Activated CD8-positive, alpha-beta memory T cell treated with anti-CD3 and anti-CD28 coated beads, Interleukin-2, amount 50 U/mL, for 48 hours (primary cell): ENCODE results near the gene IDUA.
A peak's percentile ranks its signal among the peaks of the same experiment; 100 is the strongest.
"Not testable (repeated sequence)": the region's sequence is repeated elsewhere in the genome, so short reads cannot be mapped to it uniquely, and the experiment has no call there.

ENCODE experiments used
- DNase-seq: peaks from one replicate; pipeline ENCODE4 v3.0.0-alpha.2; 2020

IDUA gene

DNA sequence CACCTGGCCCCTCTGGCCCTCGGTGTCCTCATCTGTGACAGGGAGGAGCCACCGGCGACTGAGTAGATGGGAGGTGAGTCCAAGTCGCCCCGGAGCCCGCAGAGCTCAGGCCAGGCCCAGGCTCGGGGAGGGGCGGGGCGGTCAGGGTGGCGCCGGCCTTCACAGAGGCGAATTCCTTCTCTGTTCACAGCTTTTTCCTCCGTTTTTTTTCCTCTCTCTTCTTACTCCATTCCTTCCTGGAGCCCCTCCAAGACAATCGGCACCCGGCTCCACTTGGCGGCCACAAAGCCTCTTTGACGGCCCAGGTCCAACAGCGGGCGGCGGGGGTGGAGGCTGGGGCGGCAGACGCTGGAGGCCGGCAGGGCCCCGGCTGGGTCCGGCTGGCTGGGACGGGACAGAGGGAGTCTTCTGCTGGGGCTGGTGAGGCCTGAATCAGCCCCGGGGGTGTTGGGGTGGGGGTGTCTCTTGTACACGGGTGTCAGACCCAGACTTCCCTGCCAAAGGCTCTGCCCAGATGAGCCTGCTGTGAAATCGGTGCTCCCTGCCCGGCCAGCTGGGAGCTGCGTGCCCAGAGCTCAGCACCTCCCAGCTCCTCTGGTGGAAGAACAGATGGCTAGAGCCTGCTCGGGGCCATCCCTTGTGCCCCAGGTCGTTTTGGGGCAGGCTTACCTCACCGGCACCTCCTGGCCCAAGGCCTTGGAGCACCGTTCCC, 47.2 kb downstream of the IDUA start:
- no peak for DNase-seq

- no peak for DNase-seq
Measured at GRCh38 chr4:1035510-1035909, 48.7 kb downstream of the IDUA start.

DNA sequence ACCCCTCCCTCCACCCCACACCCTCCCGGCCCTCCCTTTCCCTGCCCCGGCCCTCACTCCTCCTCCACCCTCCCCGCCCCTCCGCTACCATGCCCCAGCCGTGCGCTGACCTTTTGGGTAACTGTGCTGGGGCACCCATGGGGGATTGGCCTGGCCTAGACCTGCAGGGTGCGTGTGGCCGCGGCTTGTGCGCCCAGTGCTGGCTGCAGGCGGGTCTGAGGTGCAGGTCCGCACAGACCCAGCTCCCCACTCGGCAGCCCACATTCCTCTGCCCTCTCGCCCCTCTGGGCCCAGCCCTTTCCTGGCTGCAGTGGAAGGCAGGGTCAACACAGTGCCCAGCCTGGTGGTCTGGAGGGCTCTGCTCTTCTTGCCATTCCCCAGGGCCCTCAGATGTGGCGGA, 49.3 kb downstream of the IDUA start:
- no peak for DNase-seq

- DNase-seq = no peak
Measured at GRCh38 chr4:1036976-1037810, 50.3 kb downstream of the IDUA start.

GRCh38 chr4:1038948-1039492, 52.2 kb downstream of the IDUA start:
- DNase-seq = no peak

GRCh38 chr4:1039493-1040343, 52.9 kb downstream of the IDUA start:
- DNase-seq = no peak

DNA sequence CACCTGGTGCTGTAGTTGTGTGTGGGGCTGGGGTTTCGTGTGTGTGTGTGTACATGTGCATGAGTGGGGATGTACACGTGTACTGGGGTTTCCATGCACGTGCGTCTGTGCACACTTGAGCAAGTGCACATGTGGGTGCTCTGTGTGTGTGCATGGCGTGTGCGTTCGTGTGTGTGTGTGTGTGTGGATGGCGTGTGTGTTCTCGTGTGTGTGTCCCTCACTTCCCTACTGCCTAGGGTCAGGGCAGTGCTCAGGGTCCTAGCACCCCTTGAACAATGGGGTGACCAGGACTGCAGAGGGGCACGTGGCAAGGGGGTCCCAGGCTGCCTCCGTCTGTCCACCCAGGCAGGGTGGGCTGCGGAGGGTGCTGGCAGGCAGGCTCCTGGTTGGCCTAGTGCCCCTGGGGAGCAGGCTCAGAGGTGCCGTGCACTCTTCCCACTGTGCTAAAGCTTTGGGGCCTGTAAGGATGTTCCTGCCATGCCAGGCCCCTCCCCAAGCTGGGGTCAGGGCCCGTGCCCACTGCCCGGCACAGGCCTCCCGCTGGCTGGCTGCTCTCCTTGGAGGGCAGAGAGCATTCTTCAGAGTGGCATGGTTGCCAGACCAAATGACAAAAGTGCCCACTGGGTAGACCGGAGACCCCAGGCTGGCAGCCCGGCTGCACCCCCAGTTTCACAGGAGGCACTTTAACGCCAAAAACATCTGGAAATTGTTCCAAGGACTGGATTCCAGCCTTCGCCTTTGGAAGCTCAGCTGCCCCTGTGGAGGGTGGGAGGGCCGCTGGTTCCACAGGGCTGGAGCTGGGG, 53.7 kb downstream of the IDUA start:
- DNase-seq = no peak

GRCh38 chr4:1041147-1041935, 54.5 kb downstream of the IDUA start:
- DNase-seq = no peak

DNA sequence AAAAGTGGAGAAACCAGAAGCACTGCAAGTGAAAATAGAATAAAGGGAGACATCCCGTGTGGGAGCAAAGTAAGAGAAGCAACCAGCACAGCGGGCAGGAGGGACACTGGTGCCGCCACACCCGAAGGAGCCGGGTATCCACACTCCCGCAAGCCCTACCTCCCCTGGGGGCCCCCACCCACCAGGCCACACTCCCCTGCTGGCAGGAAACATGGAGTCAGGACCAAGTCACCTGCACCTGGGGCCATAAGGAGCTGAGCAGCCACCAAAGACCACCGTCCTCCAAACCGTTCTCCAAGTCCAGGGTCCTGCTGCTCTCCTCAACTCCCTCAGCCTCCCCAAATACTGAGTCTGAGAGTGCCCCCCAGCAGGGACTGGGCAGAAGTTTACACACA, 55.1 kb downstream of the IDUA start:
- DNase-seq = no peak

GRCh38 chr4:1042352-1043055, 55.7 kb downstream of the IDUA start:
- DNase-seq = no peak

DNA sequence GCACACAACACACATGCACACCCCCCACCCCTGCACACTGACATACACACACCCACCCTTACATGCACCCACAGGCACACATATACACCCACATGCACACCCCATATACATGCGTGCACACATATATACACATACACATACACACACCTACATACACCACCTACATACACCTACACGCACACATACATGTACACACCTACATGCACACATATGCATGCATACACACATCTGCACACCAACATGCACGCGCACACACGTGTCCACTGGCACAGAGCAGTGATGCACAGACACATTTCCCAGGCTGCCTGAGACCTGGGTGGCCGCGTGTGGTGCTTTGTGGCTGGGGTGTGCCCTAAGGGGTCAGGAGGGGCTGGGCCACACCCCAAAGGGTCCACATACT, 56.3 kb downstream of the IDUA start:
- DNase-seq = no peak

DNA sequence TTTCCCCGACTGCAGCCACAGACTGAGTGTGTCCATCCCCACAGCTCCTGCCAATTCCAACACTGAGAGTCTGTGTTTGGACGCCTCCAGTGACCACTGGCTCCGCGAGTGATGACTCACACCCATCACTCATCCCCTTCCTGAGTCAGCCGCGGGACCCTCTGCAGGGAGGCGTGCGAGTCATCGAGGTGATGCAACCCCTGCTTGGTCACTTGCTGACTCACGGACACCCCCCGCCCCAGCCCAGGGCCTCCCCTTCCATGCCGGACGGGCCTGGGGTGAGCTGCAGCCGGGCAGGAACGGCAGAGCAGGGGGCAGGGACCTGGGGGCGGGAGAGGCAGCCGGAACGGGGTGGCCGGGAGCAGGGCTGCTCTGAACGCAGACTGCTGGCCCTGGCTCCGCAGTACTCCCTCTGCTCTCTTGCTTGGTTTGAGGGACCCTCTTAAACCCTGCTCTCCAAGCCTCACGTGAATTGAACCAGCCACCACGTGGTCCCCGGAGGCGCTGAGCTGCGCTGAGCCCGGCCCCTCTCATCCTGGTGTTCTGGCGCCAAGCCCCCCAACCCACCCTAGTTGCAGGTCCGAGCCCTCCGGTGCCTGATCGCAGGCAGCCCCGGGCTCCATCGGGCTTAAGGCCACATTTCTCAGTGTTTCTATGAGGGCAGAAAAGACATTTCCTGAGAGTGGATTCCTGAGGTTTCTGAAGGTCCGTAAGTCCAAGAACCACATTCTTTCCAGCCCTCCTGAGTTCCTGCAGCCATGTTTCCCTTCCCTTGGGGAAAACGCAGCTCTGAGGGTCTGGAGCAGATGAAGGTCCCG, 57.0 kb downstream of the IDUA start:
- peak; percentile 74 for DNase-seq

GRCh38 chr4:1044469-1045192, 57.8 kb downstream of the IDUA start:
- no peak for DNase-seq

DNA sequence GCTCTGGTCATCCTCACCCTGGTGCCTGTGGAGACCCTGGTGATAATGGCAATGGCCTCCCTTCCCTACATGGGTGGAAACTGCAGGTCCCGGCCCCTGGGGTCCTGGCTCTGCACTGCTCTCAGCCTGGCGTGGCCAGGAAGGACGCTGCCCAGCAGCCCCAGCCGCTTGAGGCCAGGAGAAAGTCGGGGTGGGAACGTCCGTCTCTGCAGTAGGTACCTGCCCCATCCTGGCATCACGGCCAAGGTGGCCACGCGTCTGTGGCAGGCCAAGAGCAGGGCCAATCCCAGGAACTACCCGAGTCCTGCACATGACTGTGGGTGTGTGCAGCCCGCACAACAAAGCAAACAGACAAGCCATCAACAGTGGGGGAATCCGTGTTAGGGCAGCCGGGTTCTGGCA, 58.4 kb downstream of the IDUA start:
- DNase-seq = no peak

DNA sequence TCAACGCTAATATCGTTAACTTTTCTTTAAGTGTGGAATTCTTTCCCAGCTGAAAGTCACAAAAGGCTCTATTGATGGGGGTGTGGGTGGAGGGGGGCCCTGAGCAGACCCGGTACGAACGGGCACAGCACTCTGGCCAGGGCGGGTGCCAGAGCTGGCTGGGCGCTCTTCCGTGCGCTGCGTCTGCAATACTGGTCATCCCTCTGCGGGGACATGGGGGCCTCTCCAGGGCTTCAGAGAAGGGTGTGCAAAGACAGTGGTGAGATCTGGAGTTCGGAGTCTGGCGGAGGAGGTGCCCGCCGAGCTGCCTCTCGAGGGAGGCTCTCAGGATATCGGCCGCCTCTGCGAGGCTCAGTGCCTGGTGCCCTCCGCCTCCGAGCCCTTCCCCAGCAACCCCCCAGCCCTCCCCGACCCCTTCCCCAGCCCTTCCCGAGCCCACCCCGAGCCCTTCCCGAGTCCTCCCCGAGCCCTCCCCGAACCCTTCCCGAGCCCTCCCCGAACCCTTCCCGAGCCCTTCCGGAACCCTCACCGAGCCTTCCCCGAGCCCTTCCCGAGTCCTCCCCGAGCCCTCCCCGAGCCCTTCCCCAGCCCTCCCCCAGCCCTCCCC, 58.9 kb downstream of the IDUA start:
- DNase-seq = no peak

- not testable (repeated sequence) for DNase-seq
Measured at GRCh38 chr4:1046581-1047011, 59.8 kb downstream of the IDUA start.

DNA sequence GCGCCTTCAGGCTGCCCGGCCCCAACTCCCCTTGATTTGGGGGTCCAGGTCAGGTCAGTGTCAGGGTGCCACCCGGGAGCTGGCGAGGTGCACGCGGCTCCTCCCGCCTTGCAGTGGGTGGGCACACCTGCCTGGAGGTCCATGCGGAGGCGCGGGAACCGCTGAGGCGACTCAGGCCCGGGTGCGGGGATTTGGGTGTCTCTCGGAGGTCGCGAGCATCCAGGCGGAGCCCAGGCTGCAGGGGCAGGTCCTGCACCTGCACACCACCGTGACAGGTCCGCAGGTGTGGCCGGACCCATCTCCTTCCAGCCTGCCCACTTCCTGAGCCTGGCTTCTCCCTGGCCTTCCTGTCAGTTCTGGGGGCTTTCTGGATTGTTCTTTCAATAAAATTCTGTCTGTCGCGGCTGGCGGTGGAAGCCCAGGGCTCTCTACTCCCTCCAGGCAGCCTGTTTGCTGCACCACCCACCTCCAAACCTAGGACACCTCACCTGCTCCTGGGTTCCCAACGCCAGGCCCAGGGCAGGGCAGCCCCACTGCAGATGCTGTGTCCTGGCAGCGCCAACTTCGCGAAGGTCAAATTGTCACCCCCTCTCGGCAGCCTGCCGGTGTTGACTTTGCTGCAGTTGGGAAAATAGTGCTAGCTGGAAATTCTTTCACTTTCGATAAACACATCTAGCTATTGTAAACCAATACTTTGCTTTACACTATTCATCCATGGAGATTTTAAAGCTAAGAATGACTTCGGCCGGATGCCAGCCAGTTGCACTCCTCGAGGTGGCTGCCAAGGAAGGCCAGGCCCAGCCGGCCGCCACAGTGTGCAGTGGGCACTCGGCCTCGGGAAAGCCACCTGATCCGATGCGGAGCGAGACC, 60.5 kb downstream of the IDUA start:
- peak; percentile 44 for DNase-seq
